Measurements from ENCODE around the gene FBXO10. TPM values are rescaled to one million over a fixed set of nuclear protein-coding genes. Genes with fewer than 3 reads are reported as not detected.

Gene FBXO10
- total and polyA plus RNA-seq, 2 experiments from 2014 or later, result 3.4 to 13.4 TPM

DNA sequence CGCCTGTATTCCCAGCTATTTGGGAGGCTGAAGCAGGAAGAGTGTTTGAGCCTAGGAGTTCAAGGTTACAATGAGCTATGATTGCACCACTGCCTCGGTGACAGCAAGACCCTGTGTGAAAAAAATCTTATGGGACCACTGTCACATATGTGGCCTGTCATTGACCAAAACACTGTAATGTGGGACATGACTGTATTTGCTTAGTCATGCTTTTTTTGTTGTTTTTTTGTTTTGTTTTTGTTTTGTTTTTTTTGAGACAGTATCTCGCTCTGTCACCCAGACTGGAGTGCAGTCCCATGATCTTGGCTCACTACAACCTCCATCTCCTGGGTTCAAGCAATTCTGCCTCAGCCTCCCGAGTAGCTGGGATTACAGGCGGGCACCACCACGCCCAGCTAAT lies 76.9 kb downstream of the FBXO10 start:
- Histone ChIP-seq H3K4me2 (no peak overlapping the region), H3K4me3 (no peak overlapping the region), H3K4me1 (ENCODE audit: insufficient read depth) (no peaks in the 10 kb centered on the region), H3K27ac (ENCODE audit: low read depth) (no peak overlapping the region), H3F3A (replicated peaks; ENCODE audit: low read depth) (0 out of 2 replicates have a peak, but pooled peaks cover 4% of the 10 kb centered on the region), H3K27me3 (ENCODE audit: insufficient read depth) (no peaks in the 10 kb centered on the region), H3K9me2 (ENCODE audit: insufficient read depth) (no peaks in the 10 kb centered on the region), H3K79me2 (replicated peaks; ENCODE audit: insufficient read depth) (0 out of 2 replicates have a peak, but pooled peaks cover 3% of the 10 kb centered on the region), H2AFZ (no peak overlapping the region), H4K20me1 (replicated peaks; ENCODE audit: insufficient read depth) (peaks cover 19% of the 10 kb centered on the region), H3K36me3 (ENCODE audit: insufficient read depth) (peaks cover 48% of the 10 kb centered on the region)
- no peak overlapping the region for H3K4me3 Mint-ChIP-seq
- no peak for DNase-seq (ENCODE audit: low spot score)
- H3K9me3 Mint-ChIP-seq, result no peaks in the 10 kb centered on the region
- peaks cover 87% of the 10 kb centered on the region for H3K36me3 Mint-ChIP-seq (ENCODE audit: low read depth)
- H3K27ac Mint-ChIP-seq, result 0 out of 2 replicates have a peak overlapping the region, but pooled peaks have one; percentile 51
- TF ChIP-seq, protein P1, sequence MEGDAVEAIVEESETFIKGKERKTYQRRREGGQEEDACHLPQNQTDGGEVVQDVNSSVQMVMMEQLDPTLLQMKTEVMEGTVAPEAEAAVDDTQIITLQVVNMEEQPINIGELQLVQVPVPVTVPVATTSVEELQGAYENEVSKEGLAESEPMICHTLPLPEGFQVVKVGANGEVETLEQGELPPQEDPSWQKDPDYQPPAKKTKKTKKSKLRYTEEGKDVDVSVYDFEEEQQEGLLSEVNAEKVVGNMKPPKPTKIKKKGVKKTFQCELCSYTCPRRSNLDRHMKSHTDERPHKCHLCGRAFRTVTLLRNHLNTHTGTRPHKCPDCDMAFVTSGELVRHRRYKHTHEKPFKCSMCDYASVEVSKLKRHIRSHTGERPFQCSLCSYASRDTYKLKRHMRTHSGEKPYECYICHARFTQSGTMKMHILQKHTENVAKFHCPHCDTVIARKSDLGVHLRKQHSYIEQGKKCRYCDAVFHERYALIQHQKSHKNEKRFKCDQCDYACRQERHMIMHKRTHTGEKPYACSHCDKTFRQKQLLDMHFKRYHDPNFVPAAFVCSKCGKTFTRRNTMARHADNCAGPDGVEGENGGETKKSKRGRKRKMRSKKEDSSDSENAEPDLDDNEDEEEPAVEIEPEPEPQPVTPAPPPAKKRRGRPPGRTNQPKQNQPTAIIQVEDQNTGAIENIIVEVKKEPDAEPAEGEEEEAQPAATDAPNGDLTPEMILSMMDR (conservative IDR thresholded peaks at IDR 0.05; ENCODE audit: low read depth in 2 of 2), result no peak
- TF ChIP-seq ZNF114 (CRISPR knock-in tag; IDR thresholded peaks at IDR 0.05), result no peak
- no peak for TF ChIP-seq STAT1 (IDR thresholded peaks at IDR 0.05; ENCODE audit: unreplicated experiment)
- TF ChIP-seq EZH2phosphoT487 (IDR thresholded peaks at IDR 0.05; ENCODE audit: unreplicated experiment), result no peak
- no peak for TF ChIP-seq ZNF331 (CRISPR knock-in tag; IDR thresholded peaks at IDR 0.05; ENCODE audit: low read depth)
- no peak for TF ChIP-seq POLR2AphosphoS5 (IDR thresholded peaks at IDR 0.05; ENCODE audit: low read depth)
- TF ChIP-seq, protein P2, sequence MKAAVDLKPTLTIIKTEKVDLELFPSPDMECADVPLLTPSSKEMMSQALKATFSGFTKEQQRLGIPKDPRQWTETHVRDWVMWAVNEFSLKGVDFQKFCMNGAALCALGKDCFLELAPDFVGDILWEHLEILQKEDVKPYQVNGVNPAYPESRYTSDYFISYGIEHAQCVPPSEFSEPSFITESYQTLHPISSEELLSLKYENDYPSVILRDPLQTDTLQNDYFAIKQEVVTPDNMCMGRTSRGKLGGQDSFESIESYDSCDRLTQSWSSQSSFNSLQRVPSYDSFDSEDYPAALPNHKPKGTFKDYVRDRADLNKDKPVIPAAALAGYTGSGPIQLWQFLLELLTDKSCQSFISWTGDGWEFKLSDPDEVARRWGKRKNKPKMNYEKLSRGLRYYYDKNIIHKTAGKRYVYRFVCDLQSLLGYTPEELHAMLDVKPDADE (IDR thresholded peaks at IDR 0.05), result no peak
- no peak for ATAC-seq
- peaks cover 2% of the 10 kb centered on the region for H3K27me3 Mint-ChIP-seq (ENCODE audit: insufficient read depth, low read depth, poor library complexity)
- H3K4me1 Mint-ChIP-seq, result no peaks in the 10 kb centered on the region

DNA sequence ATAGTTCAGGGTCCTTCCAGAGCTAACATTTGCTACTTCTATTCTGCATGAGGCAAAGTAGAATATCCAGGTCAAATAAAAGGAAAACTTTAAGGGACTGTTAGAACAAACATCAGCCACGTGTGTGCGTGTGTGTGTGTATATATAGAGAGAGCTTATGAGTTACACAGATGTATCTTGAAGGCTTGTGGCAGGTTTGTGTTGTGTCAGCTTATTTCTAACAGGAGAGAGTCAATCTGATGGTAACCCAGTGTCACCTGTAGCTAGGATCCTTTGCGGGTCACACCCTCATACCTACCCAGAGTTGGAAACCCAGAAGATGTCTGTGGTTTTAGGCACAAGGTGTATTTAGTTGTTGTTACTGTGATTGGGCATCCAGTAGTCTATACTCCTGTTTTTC lies 77.7 kb downstream of the FBXO10 start:
- H3K79me2 ChIP-seq (replicated peaks; ENCODE audit: insufficient read depth), result 0 out of 2 replicates have a peak, but pooled peaks cover 3% of the 10 kb centered on the region
- Mint-ChIP-seq H3K4me3 (no peak overlapping the region), H3K27me3 (ENCODE audit: insufficient read depth, low read depth, poor library complexity) (peaks cover 2% of the 10 kb centered on the region), H3K27ac (no peak overlapping the region), H3K4me1 (no peaks in the 10 kb centered on the region), H3K9me3 (no peaks in the 10 kb centered on the region), H3K36me3 (ENCODE audit: low read depth) (peaks cover 83% of the 10 kb centered on the region)
- peaks cover 48% of the 10 kb centered on the region for H3K36me3 ChIP-seq (ENCODE audit: insufficient read depth)
- ATAC-seq (no peak), DNase-seq (ENCODE audit: low spot score) (no peak)
- H4K20me1 ChIP-seq (replicated peaks; ENCODE audit: insufficient read depth), result peaks cover 19% of the 10 kb centered on the region
- H3F3A ChIP-seq (replicated peaks; ENCODE audit: low read depth), result 0 out of 2 replicates have a peak, but pooled peaks cover 4% of the 10 kb centered on the region
- no peak overlapping the region for H2AFZ ChIP-seq
- H3K4me3 ChIP-seq, result no peak overlapping the region
- H3K9me2 ChIP-seq (ENCODE audit: insufficient read depth), result no peaks in the 10 kb centered on the region
- no peak overlapping the region for H3K4me2 ChIP-seq
- H3K27ac ChIP-seq (ENCODE audit: low read depth), result no peak overlapping the region
- no peaks in the 10 kb centered on the region for H3K4me1 ChIP-seq (ENCODE audit: insufficient read depth)
- TF ChIP-seq ZNF331 (CRISPR knock-in tag; IDR thresholded peaks at IDR 0.05; ENCODE audit: low read depth), result no peak
- no peaks in the 10 kb centered on the region for H3K27me3 ChIP-seq (ENCODE audit: insufficient read depth)

DNA sequence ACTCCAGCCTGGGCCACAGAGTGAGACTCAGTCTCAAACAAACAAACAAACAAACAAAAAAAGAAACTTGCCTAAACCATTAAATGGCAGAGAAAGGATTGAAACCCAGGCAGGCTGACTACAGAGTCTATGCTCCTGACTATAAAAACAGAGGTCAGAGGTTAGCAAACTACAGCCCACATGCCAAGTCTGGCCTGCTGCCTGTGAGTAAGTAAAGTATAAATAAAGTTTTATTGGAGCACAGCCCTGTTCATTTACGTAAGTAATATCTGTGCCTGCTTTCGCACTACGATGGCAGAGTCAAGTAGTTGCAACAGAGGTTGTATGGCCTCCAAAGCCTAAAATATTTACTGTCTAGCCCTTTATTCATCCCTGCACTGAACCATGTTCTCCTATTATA lies 78.9 kb downstream of the FBXO10 start:
- H3K27ac Mint-ChIP-seq, result no peak overlapping the region
- H3K9me3 Mint-ChIP-seq, result no peaks in the 10 kb centered on the region
- no peak for TF ChIP-seq JUNB (IDR thresholded peaks at IDR 0.05; ENCODE audit: unreplicated experiment)
- TF ChIP-seq, protein P2 (IDR thresholded peaks at IDR 0.05), result no peak
- TF ChIP-seq, protein P3, sequence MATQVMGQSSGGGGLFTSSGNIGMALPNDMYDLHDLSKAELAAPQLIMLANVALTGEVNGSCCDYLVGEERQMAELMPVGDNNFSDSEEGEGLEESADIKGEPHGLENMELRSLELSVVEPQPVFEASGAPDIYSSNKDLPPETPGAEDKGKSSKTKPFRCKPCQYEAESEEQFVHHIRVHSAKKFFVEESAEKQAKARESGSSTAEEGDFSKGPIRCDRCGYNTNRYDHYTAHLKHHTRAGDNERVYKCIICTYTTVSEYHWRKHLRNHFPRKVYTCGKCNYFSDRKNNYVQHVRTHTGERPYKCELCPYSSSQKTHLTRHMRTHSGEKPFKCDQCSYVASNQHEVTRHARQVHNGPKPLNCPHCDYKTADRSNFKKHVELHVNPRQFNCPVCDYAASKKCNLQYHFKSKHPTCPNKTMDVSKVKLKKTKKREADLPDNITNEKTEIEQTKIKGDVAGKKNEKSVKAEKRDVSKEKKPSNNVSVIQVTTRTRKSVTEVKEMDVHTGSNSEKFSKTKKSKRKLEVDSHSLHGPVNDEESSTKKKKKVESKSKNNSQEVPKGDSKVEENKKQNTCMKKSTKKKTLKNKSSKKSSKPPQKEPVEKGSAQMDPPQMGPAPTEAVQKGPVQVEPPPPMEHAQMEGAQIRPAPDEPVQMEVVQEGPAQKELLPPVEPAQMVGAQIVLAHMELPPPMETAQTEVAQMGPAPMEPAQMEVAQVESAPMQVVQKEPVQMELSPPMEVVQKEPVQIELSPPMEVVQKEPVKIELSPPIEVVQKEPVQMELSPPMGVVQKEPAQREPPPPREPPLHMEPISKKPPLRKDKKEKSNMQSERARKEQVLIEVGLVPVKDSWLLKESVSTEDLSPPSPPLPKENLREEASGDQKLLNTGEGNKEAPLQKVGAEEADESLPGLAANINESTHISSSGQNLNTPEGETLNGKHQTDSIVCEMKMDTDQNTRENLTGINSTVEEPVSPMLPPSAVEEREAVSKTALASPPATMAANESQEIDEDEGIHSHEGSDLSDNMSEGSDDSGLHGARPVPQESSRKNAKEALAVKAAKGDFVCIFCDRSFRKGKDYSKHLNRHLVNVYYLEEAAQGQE (IDR thresholded peaks at IDR 0.05; ENCODE audit: unreplicated experiment), result no peak
- no peak for TF ChIP-seq EZH2phosphoT487 (IDR thresholded peaks at IDR 0.05; ENCODE audit: unreplicated experiment)
- no peak for TF ChIP-seq ZNF114 (CRISPR knock-in tag; IDR thresholded peaks at IDR 0.05)
- no peak for TF ChIP-seq CREB1 (CRISPR knock-in tag; IDR thresholded peaks at IDR 0.05; ENCODE audit: low read depth)
- no peak for TF ChIP-seq ZNF331 (CRISPR knock-in tag; IDR thresholded peaks at IDR 0.05; ENCODE audit: low read depth)
- TF ChIP-seq POLR2AphosphoS5 (IDR thresholded peaks at IDR 0.05; ENCODE audit: low read depth), result no peak
- TF ChIP-seq NANOG (IDR thresholded peaks at IDR 0.05; ENCODE audit: borderline replicate concordance), result no peak
- Histone ChIP-seq H3K4me3 (no peak overlapping the region), H3K4me2 (no peak overlapping the region), H2AFZ (no peak overlapping the region), H3K9me2 (ENCODE audit: insufficient read depth) (no peaks in the 10 kb centered on the region), H3F3A (replicated peaks; ENCODE audit: low read depth) (0 out of 2 replicates have a peak, but pooled peaks cover 4% of the 10 kb centered on the region), H3K27me3 (ENCODE audit: insufficient read depth) (no peaks in the 10 kb centered on the region), H3K79me2 (replicated peaks; ENCODE audit: insufficient read depth) (0 out of 2 replicates have a peak, but pooled peaks cover 3% of the 10 kb centered on the region), H3K4me1 (ENCODE audit: insufficient read depth) (no peaks in the 10 kb centered on the region), H3K27ac (ENCODE audit: low read depth) (no peak overlapping the region), H4K20me1 (replicated peaks; ENCODE audit: insufficient read depth) (peaks cover 19% of the 10 kb centered on the region), H3K36me3 (ENCODE audit: insufficient read depth) (peaks cover 51% of the 10 kb centered on the region)
- no peaks in the 10 kb centered on the region for H3K4me1 Mint-ChIP-seq
- ATAC-seq (no peak), DNase-seq (ENCODE audit: low spot score) (no peak)
- peaks cover 82% of the 10 kb centered on the region for H3K36me3 Mint-ChIP-seq (ENCODE audit: low read depth)
- H3K4me3 Mint-ChIP-seq, result no peak overlapping the region
- H3K27me3 Mint-ChIP-seq (ENCODE audit: insufficient read depth, low read depth, poor library complexity), result peaks cover 2% of the 10 kb centered on the region

Data from GM23338 (cell line).